ENCODE results near the gene AKR1C8. TPM values are rescaled to one million over a fixed set of nuclear protein-coding genes. Genes with fewer than 3 reads are reported as not detected.
"Not testable (repeated sequence)": the region's sequence is repeated elsewhere in the genome, so short reads cannot be mapped to it uniquely, and the experiment has no call there.

Gene AKR1C8
- total RNA-seq, 2 experiments from 2014 or later: 0.22 TPM; not detected in 1

DNA sequence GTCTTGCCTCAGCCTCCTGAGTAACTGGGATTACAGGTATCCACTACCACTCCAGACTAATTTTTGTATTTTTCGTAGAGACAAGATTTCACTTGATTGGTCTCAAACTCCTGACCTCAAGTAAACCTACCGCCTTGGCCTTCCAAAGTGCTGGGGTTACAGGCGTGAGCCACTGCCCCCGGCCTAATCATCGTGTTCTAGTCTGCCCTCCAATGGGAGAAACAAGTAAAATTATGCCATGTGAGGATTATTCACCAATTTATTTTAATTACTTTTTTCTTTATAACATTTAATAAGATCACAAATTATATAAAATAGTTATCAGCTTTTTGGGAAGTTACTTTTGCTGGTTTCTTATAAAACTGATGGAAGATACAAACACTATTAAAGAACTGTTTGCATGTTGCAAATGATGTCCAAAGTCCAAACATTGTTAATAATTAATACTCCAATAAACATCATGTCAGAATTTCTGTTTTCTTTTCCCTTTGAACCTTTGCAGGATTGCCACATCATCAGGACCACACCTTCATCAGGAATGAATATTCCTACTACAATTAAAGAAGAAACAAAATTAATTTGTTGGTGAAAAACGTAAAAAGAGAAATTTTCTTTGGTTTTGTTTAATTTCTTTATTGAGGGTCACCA lies 10.9 kb upstream of the AKR1C8 start:
- H3K27ac Mint-ChIP-seq: no peak overlapping the region
- H3K9me3 Mint-ChIP-seq: no peaks in the 10 kb centered on the region
- DNase-seq: no peak
- H3K36me3 Mint-ChIP-seq: no peaks in the 10 kb centered on the region
- no peaks in the 10 kb centered on the region for H3K27me3 Mint-ChIP-seq
- H3K4me1 Mint-ChIP-seq: no peaks in the 10 kb centered on the region
- no peak overlapping the region for H3K4me3 Mint-ChIP-seq

DNA sequence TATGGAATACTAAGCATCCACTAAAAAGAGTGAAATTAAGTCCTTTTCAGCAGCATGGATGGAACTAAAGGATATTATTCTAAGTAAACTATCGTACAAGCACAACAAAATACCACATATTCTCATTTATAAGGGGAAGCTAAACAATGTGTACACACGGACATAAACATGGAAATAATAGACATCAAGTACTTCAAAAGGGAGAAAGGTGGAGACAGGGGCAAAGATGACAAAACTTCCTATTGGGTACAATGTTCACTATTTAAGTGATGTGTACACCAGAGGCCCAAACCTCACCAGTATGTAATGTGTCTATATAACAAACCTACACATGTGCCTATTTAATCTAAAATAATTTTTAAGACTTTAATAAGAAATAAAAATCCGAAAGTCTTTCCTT lies 9.5 kb upstream of the AKR1C8 start:
- no peak for DNase-seq
- Mint-ChIP-seq H3K36me3 (no peaks in the 10 kb centered on the region), H3K4me1 (no peaks in the 10 kb centered on the region), H3K27ac (no peak overlapping the region), H3K27me3 (no peaks in the 10 kb centered on the region), H3K9me3 (no peaks in the 10 kb centered on the region), H3K4me3 (no peak overlapping the region)

- H3K4me3 Mint-ChIP-seq: no peak overlapping the region
- no peak overlapping the region for H3K27ac Mint-ChIP-seq
These were observed 3.4 kb upstream of the AKR1C8 start for GRCh38 chr10:5188358-5188757.

GRCh38 chr10:5187867-5188266 lies 2.9 kb upstream of the AKR1C8 start:
- no peaks in the 10 kb centered on the region for H3K27me3 Mint-ChIP-seq
- DNase-seq: no peak
- H3K27ac Mint-ChIP-seq: no peak overlapping the region
- H3K4me1 Mint-ChIP-seq: no peaks in the 10 kb centered on the region
- H3K4me3 Mint-ChIP-seq: no peak overlapping the region
- H3K36me3 Mint-ChIP-seq: no peaks in the 10 kb centered on the region
- H3K9me3 Mint-ChIP-seq: no peaks in the 10 kb centered on the region

More at GRCh38 chr10:5188358-5188757, 3.4 kb upstream of the AKR1C8 start:
- Mint-ChIP-seq H3K27me3 (no peaks in the 10 kb centered on the region), H3K36me3 (no peaks in the 10 kb centered on the region), H3K9me3 (no peaks in the 10 kb centered on the region), H3K4me1 (no peaks in the 10 kb centered on the region)
- no peak for DNase-seq

GRCh38 chr10:5183923-5184322 lies 1.0 kb downstream of the AKR1C8 start:
- no peak overlapping the region for H3K27ac Mint-ChIP-seq
- no peaks in the 10 kb centered on the region for H3K4me1 Mint-ChIP-seq
- no peaks in the 10 kb centered on the region for H3K36me3 Mint-ChIP-seq
- no peak overlapping the region for H3K4me3 Mint-ChIP-seq
- peaks cover 1% of the 10 kb centered on the region for H3K9me3 Mint-ChIP-seq
- H3K27me3 Mint-ChIP-seq: no peaks in the 10 kb centered on the region
- DNase-seq: no peak

- not testable (repeated sequence) for H3K4me3 Mint-ChIP-seq, H3K36me3 Mint-ChIP-seq, H3K27me3 Mint-ChIP-seq, H3K27ac Mint-ChIP-seq, DNase-seq, H3K4me1 Mint-ChIP-seq, H3K9me3 Mint-ChIP-seq
These were observed 4.4 kb downstream of the AKR1C8 start for GRCh38 chr10:5180503-5180902.

- H3K27ac Mint-ChIP-seq: not testable (repeated sequence)
These were observed 9.4 kb downstream of the AKR1C8 start for GRCh38 chr10:5175581-5175980.

GRCh38 chr10:5168897-5169420 lies 16.0 kb downstream of the AKR1C8 start:
- Mint-ChIP-seq H3K9me3 (peaks cover 35% of the 10 kb centered on the region), H3K4me1 (no peaks in the 10 kb centered on the region), H3K36me3 (peaks cover 3% of the 10 kb centered on the region), H3K4me3 (no peak overlapping the region), H3K27me3 (no peaks in the 10 kb centered on the region), H3K27ac (no peak overlapping the region)
- DNase-seq: no peak

More at GRCh38 chr10:5175581-5175980, 9.4 kb downstream of the AKR1C8 start:
- not testable (repeated sequence) for H3K36me3 Mint-ChIP-seq, H3K4me3 Mint-ChIP-seq, H3K4me1 Mint-ChIP-seq, H3K9me3 Mint-ChIP-seq, DNase-seq, H3K27me3 Mint-ChIP-seq

DNA sequence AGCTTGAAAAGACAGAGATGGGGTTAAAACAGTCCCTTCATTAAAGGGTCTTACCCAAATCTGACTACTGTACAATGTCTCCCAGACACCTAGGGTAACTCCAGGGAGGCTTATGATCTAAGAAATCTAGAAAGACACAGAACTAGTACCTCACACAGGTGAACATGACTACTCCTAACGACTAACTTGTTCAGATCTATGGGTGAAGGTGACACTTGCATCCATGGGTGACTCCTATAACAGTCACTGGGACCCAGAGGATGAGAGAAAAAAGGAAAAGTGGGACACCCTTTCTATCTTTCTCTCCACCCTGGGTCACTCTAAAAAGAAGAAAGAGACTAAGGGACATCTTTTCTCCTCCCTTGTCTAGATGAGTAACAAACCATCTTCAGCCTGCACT lies 19.2 kb downstream of the AKR1C8 start:
- DNase-seq: no peak
- H3K9me3 Mint-ChIP-seq: peaks cover 45% of the 10 kb centered on the region
- H3K4me3 Mint-ChIP-seq: no peak overlapping the region
- H3K36me3 Mint-ChIP-seq: peaks cover 3% of the 10 kb centered on the region
- no peaks in the 10 kb centered on the region for H3K4me1 Mint-ChIP-seq
- no peak overlapping the region for H3K27ac Mint-ChIP-seq
- no peaks in the 10 kb centered on the region for H3K27me3 Mint-ChIP-seq

DNA sequence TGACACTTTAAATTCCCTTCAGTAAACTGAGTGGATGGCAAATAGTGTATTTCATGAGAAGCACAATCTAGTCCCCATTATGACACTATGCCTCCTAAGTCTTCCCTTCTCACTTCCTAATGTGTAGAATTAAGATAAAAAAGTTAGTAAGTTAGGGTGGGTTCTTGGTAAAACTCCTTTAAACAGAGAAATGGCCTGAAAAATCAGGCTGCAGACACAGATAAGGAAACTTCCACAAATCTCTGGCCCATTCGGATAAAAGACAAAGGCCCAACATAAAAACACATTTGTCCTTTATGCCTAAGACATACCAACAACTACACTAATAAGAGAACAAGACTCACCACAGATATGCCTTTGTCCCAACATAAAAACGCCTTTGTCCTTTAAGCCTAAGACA lies 21.5 kb downstream of the AKR1C8 start:
- H3K4me1 Mint-ChIP-seq: no peaks in the 10 kb centered on the region
- no peak for DNase-seq
- H3K27ac Mint-ChIP-seq: no peak overlapping the region
- no peak overlapping the region for H3K4me3 Mint-ChIP-seq
- H3K27me3 Mint-ChIP-seq: no peaks in the 10 kb centered on the region
- H3K9me3 Mint-ChIP-seq: peaks cover 39% of the 10 kb centered on the region
- peaks cover 3% of the 10 kb centered on the region for H3K36me3 Mint-ChIP-seq

DNA sequence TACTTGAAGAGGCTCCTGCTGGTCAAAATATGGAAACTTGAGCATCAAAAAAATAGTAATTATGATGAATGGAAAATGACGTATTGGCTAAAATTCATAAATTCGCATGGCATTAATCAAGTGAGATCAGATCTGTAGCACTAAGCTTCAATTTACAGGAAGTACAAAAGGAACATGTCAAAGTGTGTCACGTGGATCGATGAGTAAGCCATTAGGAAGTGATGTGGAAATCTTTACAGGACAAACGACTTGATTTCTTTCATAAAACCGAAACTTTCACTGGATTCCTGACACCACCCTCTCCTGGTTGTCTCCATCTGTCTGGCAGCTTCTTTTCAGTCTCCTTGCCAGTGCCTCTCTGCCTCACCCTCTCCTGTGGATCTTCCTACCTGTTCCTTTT lies 25.8 kb downstream of the AKR1C8 start:
- no peak for DNase-seq
- Mint-ChIP-seq H3K9me3 (peaks cover 11% of the 10 kb centered on the region), H3K27me3 (peaks cover 3% of the 10 kb centered on the region), H3K4me1 (no peaks in the 10 kb centered on the region), H3K4me3 (no peak overlapping the region), H3K36me3 (no peaks in the 10 kb centered on the region), H3K27ac (no peak overlapping the region)

DNA sequence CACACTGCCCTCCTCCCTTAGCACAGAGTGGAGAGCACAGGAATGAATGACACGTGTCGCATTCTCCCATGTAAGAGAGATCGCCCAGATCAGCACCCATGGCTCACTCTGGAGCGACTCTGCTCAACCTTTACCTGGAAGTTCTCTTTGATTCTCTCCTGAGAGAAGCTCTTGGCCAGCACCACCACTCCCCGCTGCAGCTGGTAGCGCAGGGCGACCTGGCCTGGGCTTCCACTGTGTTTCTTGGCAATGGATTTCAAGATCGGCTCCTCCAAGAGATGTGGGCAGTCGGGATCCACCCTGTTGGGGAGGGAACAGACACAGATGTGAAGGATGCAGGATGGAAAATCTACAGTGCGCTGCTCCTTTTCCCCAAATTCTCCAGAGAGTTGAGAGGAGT lies 27.4 kb downstream of the AKR1C8 start:
- H3K27me3 Mint-ChIP-seq: peaks cover 3% of the 10 kb centered on the region

GRCh38 chr10:5155951-5156350 lies 29.0 kb downstream of the AKR1C8 start:
- H3K36me3 Mint-ChIP-seq: no peaks in the 10 kb centered on the region
- H3K4me3 Mint-ChIP-seq: no peak overlapping the region

More for the DNA sequence above, 27.4 kb downstream of the AKR1C8 start:
- DNase-seq: no peak
- Mint-ChIP-seq H3K4me1 (no peaks in the 10 kb centered on the region), H3K9me3 (peaks cover 1% of the 10 kb centered on the region), H3K27ac (no peak overlapping the region), H3K4me3 (no peak overlapping the region), H3K36me3 (no peaks in the 10 kb centered on the region)

GRCh38 chr10:5151076-5151475 lies 33.9 kb downstream of the AKR1C8 start:
- Mint-ChIP-seq H3K4me1 (no peaks in the 10 kb centered on the region), H3K36me3 (no peaks in the 10 kb centered on the region), H3K4me3 (no peak overlapping the region), H3K27ac (no peak overlapping the region), H3K27me3 (peaks cover 3% of the 10 kb centered on the region), H3K9me3 (peaks cover 1% of the 10 kb centered on the region)
- no peak for DNase-seq

More at GRCh38 chr10:5155951-5156350, 29.0 kb downstream of the AKR1C8 start:
- H3K27ac Mint-ChIP-seq: no peak overlapping the region
- H3K9me3 Mint-ChIP-seq: no peaks in the 10 kb centered on the region
- H3K4me1 Mint-ChIP-seq: no peaks in the 10 kb centered on the region
- H3K27me3 Mint-ChIP-seq: peaks cover 3% of the 10 kb centered on the region
- no peak for DNase-seq

- Mint-ChIP-seq H3K36me3 (no peaks in the 10 kb centered on the region), H3K4me1 (no peaks in the 10 kb centered on the region), H3K27ac (no peak overlapping the region), H3K27me3 (peaks cover 3% of the 10 kb centered on the region), H3K9me3 (peaks cover 1% of the 10 kb centered on the region), H3K4me3 (no peak overlapping the region)
- DNase-seq: no peak
These were observed 36.3 kb downstream of the AKR1C8 start for GRCh38 chr10:5148678-5149032.

GRCh38 chr10:5147981-5148677 lies 36.8 kb downstream of the AKR1C8 start:
- Mint-ChIP-seq H3K36me3 (no peaks in the 10 kb centered on the region), H3K4me1 (no peaks in the 10 kb centered on the region), H3K4me3 (no peak overlapping the region), H3K27me3 (peaks cover 3% of the 10 kb centered on the region), H3K9me3 (peaks cover 1% of the 10 kb centered on the region), H3K27ac (no peak overlapping the region)
- DNase-seq: no peak

Data from activated naive CD8-positive, alpha-beta T cell treated with anti-CD3 and anti-CD28 coated beads for 36 hours (primary cell).